OCI-M1 (cell line): ENCODE results near the gene TP63.
"Not testable (repeated sequence)": the region's sequence is repeated elsewhere in the genome, so short reads cannot be mapped to it uniquely, and the experiment has no call there.

ENCODE experiments used
- DNase-seq: peaks from one replicate; lab custom pipeline; 2025; lab: John Stamatoyannopoulos, UW

The TP63 gene

DNA sequence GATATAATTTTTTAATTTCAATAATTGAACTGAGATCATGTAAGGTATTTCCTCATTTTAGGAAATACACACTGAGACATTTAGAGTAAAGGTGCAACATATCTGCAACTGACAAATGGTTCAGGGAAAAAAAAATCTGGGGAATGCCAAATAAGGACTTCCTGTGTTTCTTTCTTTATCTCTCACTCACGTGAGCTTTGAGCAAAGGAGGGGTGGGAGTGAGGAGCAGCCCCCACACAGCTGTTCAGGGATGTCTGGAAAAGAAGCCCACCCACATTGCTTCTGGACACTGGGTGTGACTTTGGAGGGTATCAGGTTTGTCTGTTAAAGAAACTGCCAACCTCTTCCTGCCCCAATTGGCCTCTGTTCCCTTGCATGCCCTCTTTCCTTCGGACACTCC lies 5.6 kb upstream of the TP63 start:
- DNase-seq: no peak

DNA sequence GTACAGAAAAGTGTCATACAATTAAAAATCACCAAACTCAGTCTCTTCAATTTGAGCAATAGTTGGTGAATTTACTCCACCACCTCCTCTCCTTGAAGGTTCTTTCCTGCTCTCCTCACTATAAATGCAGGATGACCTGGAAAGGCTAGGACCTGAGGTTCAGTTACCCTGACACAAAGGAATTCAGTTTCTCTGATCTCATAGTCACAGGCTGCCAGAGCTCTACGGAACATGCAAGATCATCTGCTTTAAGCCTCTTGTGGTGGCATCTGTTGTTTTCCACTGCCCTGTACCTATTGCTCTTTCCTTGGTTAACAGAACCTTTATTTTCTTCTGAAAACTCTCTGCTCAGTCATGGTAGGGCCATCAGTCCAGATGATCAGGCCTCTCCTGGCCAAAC lies 4.9 kb upstream of the TP63 start:
- DNase-seq: no peak

DNA sequence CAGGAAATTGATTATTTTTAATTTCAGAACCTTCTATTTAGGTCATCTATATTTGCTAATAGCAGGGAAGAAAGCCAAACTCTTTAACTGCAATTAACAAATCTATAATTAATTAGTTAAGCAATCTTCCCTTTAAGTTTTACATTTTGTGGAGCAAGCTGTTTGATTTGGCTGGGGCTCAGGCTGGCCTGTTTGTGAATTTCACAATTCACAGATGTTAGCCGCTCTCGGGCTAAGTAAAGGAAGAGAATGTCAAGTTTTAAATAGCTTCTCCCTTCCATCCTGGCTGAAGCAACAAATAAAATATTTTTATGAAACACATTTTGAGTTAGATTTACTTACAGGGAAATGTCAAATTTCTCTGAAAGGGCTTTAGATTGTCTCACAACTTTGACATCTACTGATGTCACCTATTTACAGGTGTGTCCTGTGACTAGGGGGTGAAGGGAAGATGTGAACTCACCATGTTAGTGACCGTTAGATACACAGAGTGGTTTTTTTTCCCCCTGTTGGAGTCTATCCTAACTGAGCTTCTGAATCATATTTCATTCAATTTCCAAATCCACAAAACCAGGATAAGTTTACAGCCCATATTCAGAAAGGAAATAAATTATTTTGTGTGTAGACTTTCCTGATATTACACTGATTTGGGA lies 1.3 kb upstream of the TP63 start:
- no peak for DNase-seq

DNA sequence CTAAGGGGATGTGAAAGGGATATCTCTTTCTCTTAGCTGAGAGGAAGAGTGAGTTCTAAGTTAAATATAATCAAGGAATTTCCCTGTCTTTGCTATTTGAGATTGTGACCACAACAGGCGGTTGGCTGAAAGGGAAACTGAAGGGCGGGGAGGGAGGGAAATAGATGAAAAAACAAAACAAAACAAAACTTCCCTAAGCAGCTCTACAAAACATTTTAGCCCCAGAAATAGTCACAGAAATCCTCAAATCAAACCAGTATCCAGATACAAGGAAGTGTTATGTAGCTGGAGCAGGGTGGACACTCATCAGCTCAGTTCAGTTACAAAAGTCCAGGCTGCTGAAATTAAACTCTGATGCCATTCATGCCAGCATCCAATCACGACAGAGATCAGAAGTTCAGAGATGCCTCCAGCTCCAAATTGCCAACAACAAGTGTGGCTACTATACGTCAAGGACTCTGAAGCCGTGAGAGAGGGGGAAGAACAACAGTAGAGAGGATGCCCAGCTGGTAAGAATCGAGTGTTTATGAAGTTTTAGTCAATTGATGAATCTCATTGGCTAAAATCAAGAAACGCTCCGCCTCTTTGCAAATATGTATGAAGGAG lies 319 bp upstream of the TP63 start:
- peak; percentile 14 for DNase-seq

DNA sequence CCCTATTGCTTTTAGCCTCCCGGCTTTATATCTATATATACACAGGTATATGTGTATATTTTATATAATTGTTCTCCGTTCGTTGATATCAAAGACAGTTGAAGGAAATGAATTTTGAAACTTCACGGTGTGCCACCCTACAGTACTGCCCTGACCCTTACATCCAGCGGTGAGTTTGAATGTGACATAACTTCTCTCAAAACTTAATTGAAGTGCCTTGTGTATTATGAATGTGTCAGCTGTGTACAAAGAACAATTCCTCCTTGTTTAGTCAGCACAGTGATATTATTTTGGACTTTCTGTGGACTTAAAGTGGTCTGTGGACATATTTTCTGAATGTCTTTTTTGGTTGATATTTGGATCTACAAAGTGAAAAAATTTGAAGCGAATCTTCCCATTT lies 220 bp downstream of the TP63 start:
- DNase-seq: no peak

DNA sequence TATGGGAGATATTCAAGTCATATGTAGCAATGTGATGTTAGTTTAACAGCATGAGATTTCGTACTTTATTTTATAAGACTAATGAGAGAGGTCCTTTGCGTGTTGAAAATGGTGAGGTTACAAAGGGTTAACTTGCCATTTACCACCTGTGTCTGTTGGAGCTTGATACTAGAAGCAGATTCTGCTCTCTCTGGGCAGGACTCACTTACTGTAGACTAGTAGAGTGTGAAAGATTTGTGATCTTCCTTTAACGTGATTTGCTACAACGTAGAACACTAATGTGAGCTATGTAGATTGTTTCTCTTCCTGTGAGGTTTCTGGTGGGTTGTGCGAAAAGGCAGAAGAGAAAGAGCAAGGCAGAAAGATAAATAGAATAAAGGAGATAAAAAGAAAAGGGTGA lies 1.1 kb downstream of the TP63 start:
- no peak for DNase-seq

DNA sequence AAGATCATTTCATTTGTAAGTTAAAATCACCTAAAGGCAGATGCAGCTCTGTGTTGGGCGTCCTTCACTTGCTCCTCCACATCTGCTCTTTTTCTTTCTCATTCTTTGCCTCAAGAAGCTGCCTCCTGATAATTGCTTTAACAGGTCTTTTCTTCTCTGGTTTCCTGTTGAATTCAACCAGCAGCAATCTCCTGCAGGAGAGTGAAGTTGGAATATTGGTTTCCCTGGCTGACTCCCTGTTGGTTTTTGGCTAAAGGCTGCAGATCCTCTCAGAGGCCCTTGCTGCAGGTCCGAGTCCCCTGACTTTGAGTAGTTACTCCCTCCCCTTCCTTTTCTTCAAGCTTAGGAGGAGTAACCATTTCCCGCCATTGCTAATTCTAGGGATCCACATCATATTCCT lies 4.2 kb downstream of the TP63 start:
- DNase-seq: no peak

DNA sequence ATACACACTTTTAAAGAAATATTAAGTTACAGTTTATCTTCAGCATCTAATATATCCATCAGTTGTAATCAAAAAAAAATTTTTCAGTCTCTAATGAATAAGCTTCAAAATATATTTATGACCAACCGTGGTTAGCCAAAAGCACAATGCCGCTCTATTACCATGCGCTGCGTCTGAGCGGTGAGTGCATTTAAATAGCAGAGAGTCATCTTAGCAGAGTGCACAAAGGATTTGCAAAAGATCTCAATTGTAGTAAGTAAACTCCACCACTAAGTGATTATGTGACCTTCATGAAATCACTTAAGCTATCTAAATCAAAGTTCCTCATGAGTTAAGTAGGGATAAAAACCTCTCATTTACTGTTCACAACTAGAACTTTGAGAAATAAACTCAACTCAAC lies 4.9 kb downstream of the TP63 start:
- DNase-seq: no peak

DNA sequence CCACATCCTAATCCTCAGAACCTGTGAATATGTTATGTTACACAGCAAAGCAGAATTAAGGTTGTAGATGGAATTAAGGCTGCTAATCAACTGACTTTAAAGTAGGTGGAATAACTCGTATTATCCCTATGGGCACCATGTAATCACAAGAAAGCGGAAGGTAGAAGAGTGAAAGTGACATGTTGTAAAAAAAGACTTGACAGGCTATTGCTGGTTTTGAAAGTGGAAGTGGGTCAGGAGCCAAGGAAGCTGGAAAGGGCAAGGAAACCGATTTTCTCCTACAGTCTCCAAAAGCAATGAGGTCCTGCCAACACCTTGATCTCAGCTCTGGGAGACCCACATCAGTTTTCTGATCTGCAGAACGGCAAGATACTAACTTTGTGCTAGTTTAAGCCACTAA lies 6.6 kb downstream of the TP63 start:
- DNase-seq: no peak

DNA sequence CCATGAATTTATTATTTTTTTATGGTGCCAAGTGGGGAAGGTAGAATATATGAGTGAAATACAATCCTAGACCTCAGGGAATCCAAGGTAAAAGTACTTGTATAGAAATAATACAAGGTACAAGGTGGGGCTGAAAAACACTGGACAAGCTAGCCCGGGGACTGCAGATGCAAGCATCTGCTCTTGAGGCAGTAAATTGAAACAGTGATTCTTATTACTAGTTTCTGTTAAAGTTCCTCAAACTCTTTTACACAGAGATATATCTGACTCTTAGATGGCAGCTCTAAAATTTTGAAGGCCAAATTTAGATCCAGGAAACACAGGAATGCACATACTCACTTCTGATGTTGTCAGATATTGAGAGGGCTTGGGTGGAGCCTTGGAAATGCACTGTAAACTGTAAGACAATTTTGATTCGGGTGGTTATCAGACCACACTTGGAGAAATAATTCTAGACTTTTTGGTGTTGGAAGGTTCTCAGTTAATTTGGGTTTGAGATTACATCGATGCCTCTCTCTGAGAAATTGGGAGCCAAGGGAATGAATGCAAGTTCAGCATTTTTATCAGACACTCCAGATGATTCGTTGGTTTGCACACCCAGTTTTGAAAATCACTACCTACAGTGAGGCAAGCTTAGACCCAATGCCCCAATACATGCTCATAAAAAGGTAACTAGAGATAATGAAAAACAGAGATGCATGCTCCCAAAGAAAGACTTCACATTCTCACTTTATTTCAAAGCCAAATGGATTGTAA lies 7.3 kb downstream of the TP63 start:
- no peak for DNase-seq

DNA sequence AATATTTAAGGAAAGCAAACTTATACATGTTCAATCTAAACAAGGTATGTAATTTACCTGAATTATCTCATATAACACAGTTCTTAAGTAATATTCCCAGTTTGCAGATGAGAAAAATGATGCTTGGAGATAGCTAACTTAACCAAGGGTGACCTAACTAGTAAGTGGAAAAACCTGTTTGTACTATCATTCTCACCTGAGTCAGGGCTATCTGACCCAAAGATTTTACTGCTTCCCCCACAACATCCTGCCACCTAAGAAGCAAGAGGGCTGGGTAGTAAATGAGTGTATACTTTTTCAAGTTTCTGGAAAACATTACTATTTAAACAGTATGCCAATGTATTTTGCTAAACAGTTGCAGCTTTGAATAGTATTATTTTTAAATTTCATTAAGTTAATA lies 10.6 kb downstream of the TP63 start:
- DNase-seq: no peak

DNA sequence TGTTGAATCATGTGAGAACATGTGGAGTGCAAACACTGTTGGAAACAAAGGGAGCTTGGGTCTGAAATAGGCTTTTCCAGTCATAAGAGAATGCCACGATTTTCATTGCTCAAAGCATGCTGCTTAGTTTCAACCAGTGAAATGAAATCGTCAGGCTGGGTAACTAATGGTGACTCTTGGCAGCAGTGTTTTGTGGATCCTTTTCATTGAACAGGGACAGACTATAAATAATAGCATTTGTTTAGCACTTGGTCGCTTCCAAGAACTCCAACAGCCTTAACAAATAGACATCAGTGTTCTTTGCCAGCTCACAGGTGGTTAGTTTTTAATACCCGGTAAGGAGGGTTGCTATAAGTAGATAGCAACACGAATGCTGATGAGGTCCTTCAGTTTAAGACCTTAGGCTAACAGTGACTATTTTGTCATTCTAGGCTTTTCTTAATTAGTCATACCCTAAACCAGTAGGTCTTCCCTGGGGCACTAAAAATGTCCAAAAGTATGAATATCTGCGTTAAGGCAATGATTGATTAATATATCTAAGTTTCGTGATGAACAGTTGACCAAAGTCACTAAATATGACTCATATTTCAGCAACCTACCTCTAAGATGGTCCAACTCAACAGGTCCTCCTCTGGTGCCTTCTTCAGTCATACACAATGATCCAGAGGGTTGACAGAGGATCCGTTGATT lies 15.8 kb downstream of the TP63 start:
- no peak for DNase-seq

DNA sequence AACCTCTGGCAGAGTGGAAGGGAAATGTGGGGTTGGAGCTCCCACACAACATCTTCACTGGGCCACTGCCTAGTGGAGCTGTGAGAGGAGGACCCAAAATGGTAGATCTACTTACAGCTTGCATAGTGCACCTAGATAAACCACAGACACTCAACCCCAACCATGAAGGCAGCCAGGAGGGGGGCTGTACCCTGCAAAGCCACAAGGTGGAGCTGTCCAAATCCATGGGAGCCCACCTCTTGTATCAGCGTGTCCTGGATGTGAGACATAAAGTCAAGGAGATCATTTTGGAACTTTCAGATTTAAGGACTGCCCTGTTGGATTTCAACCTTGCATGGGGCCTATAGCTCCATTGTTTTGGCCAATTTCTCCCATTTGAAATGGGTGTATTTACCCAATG lies 20.9 kb downstream of the TP63 start:
- DNase-seq: no peak

DNA sequence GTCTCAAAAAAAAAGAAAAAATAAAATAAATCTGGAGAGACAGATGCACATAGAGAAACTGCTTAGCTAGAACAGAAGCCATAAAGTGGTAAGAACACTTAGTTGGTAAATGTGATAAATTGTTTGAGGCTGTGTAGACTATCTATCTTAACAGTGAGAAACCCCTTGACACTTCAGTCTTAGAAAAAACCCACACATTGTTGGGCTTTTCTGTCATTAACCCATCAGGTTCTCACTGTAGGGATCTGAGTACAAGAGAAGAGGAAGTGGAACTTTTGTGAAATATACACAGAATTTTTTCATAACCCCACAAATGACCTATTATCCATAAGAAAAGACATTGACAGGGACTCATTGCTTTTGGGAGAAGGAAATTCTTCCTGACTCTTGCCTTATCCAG lies 24.4 kb downstream of the TP63 start:
- DNase-seq: no peak

DNA sequence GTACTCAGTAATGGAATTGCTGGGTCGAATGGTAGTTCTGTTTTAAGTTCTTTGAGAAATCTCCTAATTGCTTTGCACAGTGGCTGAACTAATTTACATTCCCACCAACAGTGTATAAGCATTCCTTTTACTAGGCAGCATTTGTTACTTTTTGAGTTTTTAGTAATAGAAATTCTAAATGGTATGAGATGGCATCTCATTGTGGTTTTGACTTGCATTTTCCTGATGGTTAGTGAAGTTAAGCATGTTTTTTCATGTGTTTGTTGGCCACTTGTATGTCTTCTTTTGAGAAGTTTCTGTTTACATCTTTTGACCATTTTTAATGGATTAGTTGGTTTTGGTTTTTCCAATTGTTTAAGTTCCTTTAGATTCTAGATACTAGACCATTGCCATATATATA lies 28.4 kb downstream of the TP63 start:
- DNase-seq: no peak

DNA sequence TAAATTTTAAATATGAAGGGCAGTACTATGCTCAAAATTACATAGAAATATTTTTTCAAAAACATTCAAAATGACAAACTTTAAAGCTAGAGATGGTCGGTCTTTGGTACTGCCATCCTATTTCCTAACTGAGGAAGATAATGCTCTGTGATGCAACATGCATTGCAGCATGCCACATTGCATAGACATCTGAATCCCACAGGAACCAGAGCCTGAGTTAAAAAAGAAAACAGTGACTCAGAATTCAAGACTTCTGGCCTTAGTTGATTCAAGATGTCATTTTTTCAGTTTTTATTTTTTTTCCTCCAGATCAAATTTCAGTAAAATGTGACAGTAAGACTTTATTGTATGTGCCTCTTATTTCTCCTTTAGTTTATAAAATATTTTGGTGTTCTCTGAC lies 33.1 kb downstream of the TP63 start:
- DNase-seq: no peak

DNA sequence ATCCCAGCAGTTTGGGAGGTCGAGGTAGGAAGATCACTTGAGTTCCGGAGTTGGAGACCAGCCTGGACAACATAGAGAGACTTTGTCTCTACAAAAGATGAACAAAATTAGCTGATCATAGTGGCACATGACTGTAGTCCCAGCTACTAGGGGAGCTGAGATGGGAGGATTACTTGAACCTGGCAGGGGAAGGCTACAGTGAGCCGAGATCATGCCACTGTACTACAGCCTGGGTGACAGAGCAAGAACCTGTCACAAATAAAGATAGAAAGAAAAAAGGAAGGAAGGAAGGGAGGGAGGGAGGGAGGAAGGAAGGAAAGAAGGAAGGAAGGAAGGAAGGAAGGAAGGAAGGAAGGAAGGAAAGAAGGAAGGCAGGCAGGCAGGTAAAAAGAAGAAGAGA lies 41.2 kb downstream of the TP63 start:
- not testable (repeated sequence) for DNase-seq

DNA sequence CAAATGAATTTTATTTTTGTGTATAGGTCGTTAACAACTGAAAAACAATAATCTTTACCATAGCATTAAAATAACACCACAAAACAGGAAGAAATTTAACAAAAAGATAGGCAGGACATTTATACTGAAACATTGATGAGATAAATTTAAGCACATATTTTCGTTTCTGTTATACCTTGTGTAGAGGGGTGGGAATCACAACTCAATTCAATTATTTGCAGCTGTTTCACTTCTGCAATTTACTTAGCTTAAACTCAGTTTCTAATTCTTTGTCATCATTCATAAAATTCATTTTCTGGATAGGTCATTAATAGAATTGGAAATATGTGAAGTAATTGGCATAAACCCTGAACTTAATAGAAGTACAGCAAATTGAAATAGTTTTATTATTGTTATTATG lies 42.3 kb downstream of the TP63 start:
- no peak for DNase-seq

DNA sequence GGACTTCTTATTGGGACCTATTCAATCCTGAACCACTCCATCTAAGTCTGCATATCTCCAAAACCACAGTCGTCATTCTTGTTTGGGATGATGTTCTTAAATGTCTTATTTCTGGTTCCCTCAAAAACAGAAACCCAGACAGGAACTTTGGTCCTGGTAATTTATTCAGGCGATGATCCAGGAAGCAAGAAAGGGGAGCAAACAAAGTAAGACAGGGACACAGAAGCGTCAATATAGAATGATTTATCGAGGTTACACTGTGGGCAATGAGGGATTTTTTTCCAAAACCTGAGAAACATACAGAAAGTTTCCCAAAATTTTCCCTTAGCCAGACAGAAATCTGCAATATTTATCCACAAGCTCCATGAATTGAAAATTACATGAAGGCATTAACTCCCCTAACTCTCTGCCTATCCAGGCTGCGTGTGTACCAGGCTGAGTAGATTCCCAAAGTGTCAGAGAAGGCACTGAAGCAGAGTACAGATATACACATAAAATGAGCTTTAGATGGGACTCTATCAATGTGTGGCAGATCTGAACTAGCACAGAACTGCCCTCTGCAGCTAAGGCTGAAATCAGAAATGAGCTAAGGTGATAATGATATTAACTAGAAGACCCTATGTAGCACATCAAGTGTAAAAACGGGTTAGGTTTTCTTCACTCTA lies 43.2 kb downstream of the TP63 start:
- DNase-seq: no peak

DNA sequence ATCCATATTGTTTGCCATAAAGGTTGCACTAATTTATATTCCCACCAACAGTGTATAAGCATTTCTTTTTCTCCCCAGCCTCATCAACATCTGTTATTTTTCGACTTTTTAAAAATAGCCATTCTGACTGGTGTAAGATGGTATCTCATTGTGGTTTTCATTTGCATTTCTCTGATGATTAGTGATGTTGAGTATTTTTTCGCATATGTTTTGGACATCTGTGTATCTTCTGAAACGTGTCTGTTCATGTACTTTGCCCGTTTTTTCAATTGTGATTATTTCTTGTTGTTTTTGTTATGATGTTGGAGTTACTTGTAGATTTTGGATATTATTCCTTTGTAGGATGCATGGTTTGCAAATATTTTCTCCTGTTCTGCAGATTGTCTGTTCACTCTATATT lies 46.5 kb downstream of the TP63 start:
- DNase-seq: no peak

DNA sequence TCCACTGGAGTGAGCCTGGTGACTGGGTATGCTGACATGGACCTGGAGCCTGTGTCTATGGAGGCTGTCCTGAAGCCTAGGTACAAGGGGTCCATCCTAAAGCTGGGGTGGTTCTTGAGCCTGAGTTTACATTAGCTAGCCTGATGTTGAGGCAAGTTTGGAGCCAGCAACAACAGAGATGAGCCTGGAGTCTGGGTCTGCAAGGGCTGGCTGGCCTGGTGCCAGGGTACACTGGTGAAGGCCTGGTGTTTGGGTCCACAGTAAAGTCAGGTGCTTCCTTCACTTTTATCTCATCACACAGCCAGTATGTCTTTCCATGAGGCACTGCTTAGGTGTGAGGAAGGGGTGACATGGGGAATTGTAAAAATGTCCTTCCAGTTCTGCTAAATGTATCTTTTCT lies 49.5 kb downstream of the TP63 start:
- no peak for DNase-seq

DNA sequence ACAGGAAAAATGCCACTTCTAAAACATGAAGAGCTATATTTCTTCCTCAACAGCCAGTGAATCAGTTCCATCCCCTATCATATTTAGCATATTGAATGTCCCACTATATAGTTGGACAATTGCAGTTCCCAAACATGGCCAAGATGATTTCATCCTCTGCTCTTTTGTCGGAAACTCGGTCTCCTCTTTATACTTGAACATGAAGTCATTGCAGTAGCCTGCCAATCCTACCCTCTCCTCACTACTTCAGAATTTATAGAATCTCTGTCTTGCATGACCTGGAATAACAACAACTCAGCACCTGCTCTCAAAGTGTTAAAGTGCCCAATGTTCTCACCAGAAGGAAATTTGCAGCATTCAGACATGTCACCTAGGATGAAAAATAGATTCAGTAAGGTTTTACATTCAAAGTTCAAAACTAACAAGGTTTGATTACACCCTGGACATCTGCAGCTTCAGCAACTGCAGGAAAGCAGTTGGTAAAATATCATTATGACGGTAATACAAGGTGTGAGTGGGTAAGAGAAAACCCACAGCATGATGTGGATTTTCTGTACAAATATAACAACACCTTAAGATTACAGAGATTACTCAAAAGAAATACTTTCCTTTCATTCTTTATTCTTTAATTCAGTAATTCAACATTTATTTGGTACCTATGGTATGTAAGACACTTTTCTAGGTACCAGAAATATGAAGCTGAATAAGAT lies 52.5 kb downstream of the TP63 start:
- no peak for DNase-seq
